Measurements from ENCODE around the gene SART1.

DNA sequence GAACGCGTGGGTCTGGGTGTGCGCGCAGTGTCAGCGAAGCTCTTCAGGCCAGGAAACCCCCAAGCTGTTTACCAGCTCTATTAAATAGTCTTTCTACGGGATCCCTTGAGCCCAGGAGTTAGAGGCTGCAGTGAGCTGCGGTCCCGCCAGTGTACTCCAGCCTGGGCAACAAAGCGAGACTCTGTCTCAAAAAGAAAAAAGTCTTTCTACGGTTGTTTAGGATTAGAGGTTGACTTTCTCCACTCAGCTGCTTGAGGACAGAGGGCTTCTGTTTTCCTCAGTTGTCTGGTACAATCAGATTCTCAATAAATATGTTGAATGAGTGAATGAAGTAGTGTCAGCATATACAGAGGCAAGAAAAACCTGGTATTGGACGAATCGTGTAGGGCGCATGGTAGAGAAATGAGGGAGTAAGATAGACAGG, 619 bp downstream of the SART1 start:
- no peak for TF ChIP-seq POLR2A (IDR thresholded peaks at IDR 0.05)
- TF ChIP-seq POLR2AphosphoS5 (IDR thresholded peaks at IDR 0.05) = no peak
- TF ChIP-seq, protein P1, sequence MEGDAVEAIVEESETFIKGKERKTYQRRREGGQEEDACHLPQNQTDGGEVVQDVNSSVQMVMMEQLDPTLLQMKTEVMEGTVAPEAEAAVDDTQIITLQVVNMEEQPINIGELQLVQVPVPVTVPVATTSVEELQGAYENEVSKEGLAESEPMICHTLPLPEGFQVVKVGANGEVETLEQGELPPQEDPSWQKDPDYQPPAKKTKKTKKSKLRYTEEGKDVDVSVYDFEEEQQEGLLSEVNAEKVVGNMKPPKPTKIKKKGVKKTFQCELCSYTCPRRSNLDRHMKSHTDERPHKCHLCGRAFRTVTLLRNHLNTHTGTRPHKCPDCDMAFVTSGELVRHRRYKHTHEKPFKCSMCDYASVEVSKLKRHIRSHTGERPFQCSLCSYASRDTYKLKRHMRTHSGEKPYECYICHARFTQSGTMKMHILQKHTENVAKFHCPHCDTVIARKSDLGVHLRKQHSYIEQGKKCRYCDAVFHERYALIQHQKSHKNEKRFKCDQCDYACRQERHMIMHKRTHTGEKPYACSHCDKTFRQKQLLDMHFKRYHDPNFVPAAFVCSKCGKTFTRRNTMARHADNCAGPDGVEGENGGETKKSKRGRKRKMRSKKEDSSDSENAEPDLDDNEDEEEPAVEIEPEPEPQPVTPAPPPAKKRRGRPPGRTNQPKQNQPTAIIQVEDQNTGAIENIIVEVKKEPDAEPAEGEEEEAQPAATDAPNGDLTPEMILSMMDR (IDR thresholded peaks at IDR 0.05) = no peak

Measured in breast epithelium (tissue), 3 donors.